Neural cell (in vitro differentiated cells): ENCODE results near the gene GPR180. TPM values are rescaled to one million over a fixed set of nuclear protein-coding genes. Genes with fewer than 3 reads are reported as not detected.

Experiments used
- H2AFZ ChIP-seq: fragments of 200-600, 300-800 bp; sonication (generic), shearing (Covaris generic); 2 replicates; pipeline ENCODE4 v1.6.0; 2014; ENCODE audit warnings: low read depth, mild to moderate bottlenecking, antibody characterized with exemption, low read length, moderate library complexity
- H3F3A ChIP-seq: fragments of 200-600 bp; shearing (Covaris generic); 2 replicates; pipeline ENCODE4 v1.6.1; 2016; ENCODE audit warnings: mild to moderate bottlenecking, moderate library complexity, mixed read lengths, antibody characterized with exemption, low read length; ENCODE audit not compliant: insufficient read depth, poor library complexity, severe bottlenecking
- H3K27ac ChIP-seq: fragments of 200-600, 300-800 bp; sonication (generic), shearing (Covaris generic); 2 replicates; pipeline ENCODE4 v1.5.1; 2014; ENCODE audit warnings: mild to moderate bottlenecking, low read length, moderate library complexity
- H3K27me3 ChIP-seq: fragments of 300-800, 200-600 bp; sonication (generic), shearing (Covaris generic); 2 replicates; pipeline ENCODE4 v1.6.0; 2014; ENCODE audit warnings: mild to moderate bottlenecking, low read depth, low read length, moderate library complexity; ENCODE audit not compliant: insufficient read depth
- H3K36me3 ChIP-seq: fragments of 300-800, 200-600 bp; sonication (generic), shearing (Covaris generic); 2 replicates; pipeline ENCODE4 v1.5.1; 2014; ENCODE audit warnings: mild to moderate bottlenecking, antibody characterized with exemption, low read length, moderate library complexity; ENCODE audit not compliant: insufficient read depth
- H3K4me2 ChIP-seq: fragments of 300-800, 200-600 bp; sonication (generic), shearing (Covaris generic); 2 replicates; pipeline ENCODE4 v1.6.0; 2014; ENCODE audit warnings: mild to moderate bottlenecking, low read length
- H3K4me3 ChIP-seq: fragments of 300-800, 200-600 bp; sonication (generic), shearing (Covaris generic); 2 replicates; pipeline ENCODE4 v1.5.1; 2014; ENCODE audit warnings: mild to moderate bottlenecking, low read length, moderate library complexity
- H3K79me2 ChIP-seq: fragments of 200-600 bp; shearing (Covaris generic); replicated peaks from 2 replicates; pipeline ENCODE4 v1.6.0; 2014; ENCODE audit warnings: mild to moderate bottlenecking, low read length, moderate library complexity; ENCODE audit not compliant: insufficient read depth
- H3K9ac ChIP-seq: fragments of 300-800, 200-600 bp; sonication (generic), shearing (Covaris generic); 2 replicates; pipeline ENCODE4 v1.6.1; 2016; ENCODE audit warnings: mild to moderate bottlenecking, low read length, mixed read lengths
- H3K9me2 ChIP-seq: fragments of 200-600 bp; shearing (Covaris generic); 2 replicates; pipeline ENCODE4 v1.6.1; 2016; ENCODE audit warnings: mild to moderate bottlenecking, low read length, mixed read lengths; ENCODE audit not compliant: insufficient read depth
- H3K9me3 ChIP-seq: fragments of 200-600, 300-800 bp; sonication (generic), shearing (Covaris generic); 2 replicates; pipeline ENCODE4 v1.6.1; 2016; ENCODE audit warnings: mild to moderate bottlenecking, mixed run types, low read length, moderate library complexity, mixed read lengths
- H4K20me1 ChIP-seq: fragments of 200-600 bp; shearing (Covaris generic); 2 replicates; pipeline ENCODE4 v1.6.1; 2016; ENCODE audit warnings: mild to moderate bottlenecking, mixed run types; ENCODE audit not compliant: insufficient read depth
- CTCF ChIP-seq: fragments of 450-650 bp; IDR thresholded peaks from 2 replicates; pipeline ENCODE4 v1.5.1; 2014; ENCODE audit warnings: antibody characterized with exemption, mild to moderate bottlenecking, moderate library complexity; ENCODE audit not compliant: poor library complexity, severe bottlenecking
- EP300 ChIP-seq: fragments of 450-650 bp; conservative IDR thresholded peaks from 2 replicates; pipeline ENCODE4 v1.6.1; 2014; ENCODE audit warnings: antibody characterized with exemption, mild to moderate bottlenecking, moderate library complexity; ENCODE audit not compliant: poor library complexity, severe bottlenecking
- EZH2 ChIP-seq: fragments of 200-600, 300-800 bp; shearing (Covaris generic), sonication (generic); IDR thresholded peaks from 2 replicates; pipeline ENCODE4 v1.6.1; 2014; ENCODE audit warnings: antibody characterized with exemption, low read length, borderline replicate concordance, mild to moderate bottlenecking; ENCODE audit not compliant: insufficient read depth, poor library complexity, severe bottlenecking
- MXI1 ChIP-seq: fragments of 450-650 bp; conservative IDR thresholded peaks from 2 replicates; pipeline ENCODE4 v1.6.1; 2014; ENCODE audit warnings: antibody characterized with exemption, mild to moderate bottlenecking; ENCODE audit not compliant: poor library complexity, severe bottlenecking
- POLR2AphosphoS5 ChIP-seq: IDR thresholded peaks from 2 replicates; pipeline ENCODE4 v1.6.1; 2012
- RAD21 ChIP-seq: fragments of 450-650 bp; conservative IDR thresholded peaks from 2 replicates; pipeline ENCODE4 v1.6.1; 2014; ENCODE audit warnings: antibody characterized with exemption, mild to moderate bottlenecking, moderate library complexity
- REST ChIP-seq: IDR thresholded peaks from 2 replicates; pipeline ENCODE4 v1.6.1; 2012; ENCODE audit warnings: borderline replicate concordance
- SMC3 ChIP-seq: fragments of 450-650 bp; conservative IDR thresholded peaks from 2 replicates; pipeline ENCODE4 v1.6.1; 2014; ENCODE audit warnings: antibody characterized with exemption, mild to moderate bottlenecking, moderate library complexity; ENCODE audit not compliant: poor library complexity
- TAF1 ChIP-seq: IDR thresholded peaks from 2 replicates; pipeline ENCODE4 v1.6.1; 2012; ENCODE audit warnings: low read depth
- polyA plus RNA-seq: library from polyadenylated mRNA; depleted of rRNA; stranded (reverse); fragments of >200 nt; gene quantifications from 2 replicates; pipeline ENCODE4 v1.2.3, GENCODE V29; 2014

Gene GPR180
- polyA plus RNA-seq, 1 donor from 2014 or later, result 5.7 TPM

GRCh38 chr13:94556621-94557020 is 45.0 kb upstream of the GPR180 start:
- Histone ChIP-seq H3K36me3 (no peaks in the 10 kb centered on the region), H3K4me3 (no peak overlapping the region), H3K9me3 (no peaks in the 10 kb centered on the region), H3K27ac (no peak overlapping the region), H3K27me3 (no peaks in the 10 kb centered on the region), H3K9me2 (no peaks in the 10 kb centered on the region), H2AFZ (no peak overlapping the region), H3K79me2 (no peaks in the 10 kb centered on the region), H3K9ac (no peak overlapping the region), H3K4me2 (no peak overlapping the region), H4K20me1 (no peaks in the 10 kb centered on the region), H3F3A (no peaks in the 10 kb centered on the region)
- TF ChIP-seq CTCF, result no peak
- no peak for TF ChIP-seq SMC3
- no peak for TF ChIP-seq TAF1
- TF ChIP-seq EP300, result no peak
- no peak for TF ChIP-seq RAD21
- no peak for TF ChIP-seq MXI1
- TF ChIP-seq POLR2AphosphoS5, result no peak
- no peak for TF ChIP-seq REST
- TF ChIP-seq EZH2, result no peak

- H3K9me3 ChIP-seq, result no peaks in the 10 kb centered on the region
- no peak overlapping the region for H3K4me3 ChIP-seq
- no peak for TF ChIP-seq MXI1
- TF ChIP-seq EP300, result no peak
- no peak for TF ChIP-seq RAD21
- TF ChIP-seq POLR2AphosphoS5, result no peak
- TF ChIP-seq CTCF, result no peak
- TF ChIP-seq REST, result no peak
- no peak for TF ChIP-seq TAF1
- TF ChIP-seq SMC3, result no peak
- TF ChIP-seq EZH2, result no peak
- H3K4me2 ChIP-seq, result no peak overlapping the region
- H3K27me3 ChIP-seq, result no peaks in the 10 kb centered on the region
- H4K20me1 ChIP-seq, result no peaks in the 10 kb centered on the region
- no peak overlapping the region for H3K27ac ChIP-seq
- H3F3A ChIP-seq, result no peaks in the 10 kb centered on the region
- H2AFZ ChIP-seq, result no peak overlapping the region
- H3K9me2 ChIP-seq, result no peaks in the 10 kb centered on the region
- no peaks in the 10 kb centered on the region for H3K36me3 ChIP-seq
- no peak overlapping the region for H3K9ac ChIP-seq
- H3K79me2 ChIP-seq, result no peaks in the 10 kb centered on the region
Measured at GRCh38 chr13:94557684-94558235, 43.9 kb upstream of the GPR180 start.
